Neural cell (in vitro differentiated cells): ENCODE results near the gene SIGLEC1.

Experiments used
- MXI1 ChIP-seq: fragments of 450-650 bp; conservative IDR thresholded peaks from 2 replicates; pipeline ENCODE4 v1.6.1; 2014; ENCODE audit warnings: antibody characterized with exemption, mild to moderate bottlenecking; ENCODE audit not compliant: poor library complexity, severe bottlenecking
- POLR2AphosphoS5 ChIP-seq: IDR thresholded peaks from 2 replicates; pipeline ENCODE4 v1.6.1; 2012
- SMC3 ChIP-seq: fragments of 450-650 bp; conservative IDR thresholded peaks from 2 replicates; pipeline ENCODE4 v1.6.1; 2014; ENCODE audit warnings: antibody characterized with exemption, mild to moderate bottlenecking, moderate library complexity; ENCODE audit not compliant: poor library complexity
- TF ChIP-seq, protein P1 (sequence below): fragments of 450-650 bp; IDR thresholded peaks from 2 replicates; pipeline ENCODE4 v1.5.1; 2014; ENCODE audit warnings: antibody characterized with exemption, mild to moderate bottlenecking, moderate library complexity; ENCODE audit not compliant: poor library complexity, severe bottlenecking

DNA sequence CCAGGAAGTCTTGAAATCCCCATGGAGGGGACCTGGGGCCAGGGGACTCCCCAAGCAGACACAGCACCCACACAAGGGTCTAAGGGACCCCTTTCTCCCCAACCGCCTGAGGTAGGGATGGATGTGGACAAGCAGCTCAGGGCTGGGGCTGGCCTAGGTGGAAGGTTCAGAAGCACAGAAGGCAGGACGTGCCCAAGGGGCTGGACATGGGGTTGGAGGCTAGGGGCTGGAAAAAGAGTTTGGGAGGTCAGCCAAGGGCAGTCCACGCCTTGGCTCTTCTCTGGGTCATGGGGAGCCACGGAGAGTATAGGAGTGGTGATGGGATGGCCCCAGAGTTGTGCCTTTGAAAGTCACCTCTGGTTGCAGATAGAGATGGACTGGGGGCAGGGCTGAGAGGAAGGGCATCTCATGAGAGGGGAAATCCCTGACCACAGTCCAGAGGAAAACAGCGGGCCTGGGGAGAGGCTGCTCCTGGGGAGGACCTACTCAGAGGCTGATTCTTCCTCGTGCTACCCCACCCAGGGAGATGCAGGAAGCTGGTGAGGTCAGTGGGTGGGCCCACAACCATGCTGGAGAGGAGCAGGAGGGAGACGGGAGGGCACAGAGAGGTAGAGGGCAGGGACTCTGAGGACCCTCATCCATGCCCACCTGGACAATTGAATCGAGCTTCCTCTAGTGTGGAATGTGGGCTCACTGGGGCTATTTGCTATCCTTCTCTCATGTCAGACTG is 17.6 kb upstream of the SIGLEC1 start:
- TF ChIP-seq, protein P1, sequence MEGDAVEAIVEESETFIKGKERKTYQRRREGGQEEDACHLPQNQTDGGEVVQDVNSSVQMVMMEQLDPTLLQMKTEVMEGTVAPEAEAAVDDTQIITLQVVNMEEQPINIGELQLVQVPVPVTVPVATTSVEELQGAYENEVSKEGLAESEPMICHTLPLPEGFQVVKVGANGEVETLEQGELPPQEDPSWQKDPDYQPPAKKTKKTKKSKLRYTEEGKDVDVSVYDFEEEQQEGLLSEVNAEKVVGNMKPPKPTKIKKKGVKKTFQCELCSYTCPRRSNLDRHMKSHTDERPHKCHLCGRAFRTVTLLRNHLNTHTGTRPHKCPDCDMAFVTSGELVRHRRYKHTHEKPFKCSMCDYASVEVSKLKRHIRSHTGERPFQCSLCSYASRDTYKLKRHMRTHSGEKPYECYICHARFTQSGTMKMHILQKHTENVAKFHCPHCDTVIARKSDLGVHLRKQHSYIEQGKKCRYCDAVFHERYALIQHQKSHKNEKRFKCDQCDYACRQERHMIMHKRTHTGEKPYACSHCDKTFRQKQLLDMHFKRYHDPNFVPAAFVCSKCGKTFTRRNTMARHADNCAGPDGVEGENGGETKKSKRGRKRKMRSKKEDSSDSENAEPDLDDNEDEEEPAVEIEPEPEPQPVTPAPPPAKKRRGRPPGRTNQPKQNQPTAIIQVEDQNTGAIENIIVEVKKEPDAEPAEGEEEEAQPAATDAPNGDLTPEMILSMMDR = no peak
- TF ChIP-seq POLR2AphosphoS5 (no peak), MXI1 (no peak), SMC3 (no peak)
